ENCODE results near the gene MDK. TPM values are rescaled to one million over a fixed set of nuclear protein-coding genes. Genes with fewer than 3 reads are reported as not detected.

MDK gene
- total and polyA plus RNA-seq, 2 of the 4 experiments (the other 2 are of a cell fraction): 25.8 to 377 TPM

GRCh38 chr11:46420513-46420912, 39.0 kb downstream of the MDK start:
- DNase-seq: no peak
- Histone ChIP-seq H4K5ac (ENCODE audit: low read depth, low read length) (no peak overlapping the region), H3K14ac (replicated peaks; ENCODE audit: low read depth, low read length) (no peak overlapping the region), H4K20me1 (ENCODE audit: insufficient read depth, low read length) (no peaks in the 10 kb centered on the region), H2AK5ac (ENCODE audit: low read depth, low read length) (no peak overlapping the region), H2BK20ac (ENCODE audit: low read depth, low read length) (no peak overlapping the region), H2BK15ac (ENCODE audit: low read depth, low read length) (no peak overlapping the region), H3K56ac (ENCODE audit: extremely low read depth, insufficient read depth, low read length) (no peak overlapping the region), H4K91ac (ENCODE audit: insufficient read depth, low read depth, low read length) (no peak overlapping the region), H3K27me3 (ENCODE audit: control insufficient read depth, insufficient read depth, low read length) (no peaks in the 10 kb centered on the region), H3K79me1 (ENCODE audit: low read depth in 1 of 2, low read length in 2 of 2) (peaks cover 0 to 8% of the 10 kb centered on the region in 2 experiments; a peak in 1 of 4 replicates), H3K23ac (ENCODE audit: low read depth, low read length) (no peak overlapping the region), H3K4me2 (ENCODE audit: low read depth, low read length) (no peak overlapping the region), H2AFZ (replicated peaks; ENCODE audit: low read length, poor library complexity) (no peak overlapping the region), H3K36me3 (ENCODE audit: control insufficient read depth, insufficient read depth, low read length) (peaks cover 20% of the 10 kb centered on the region), H3K27ac (ENCODE audit: insufficient read depth, low read length) (no peak overlapping the region), H3K4ac (ENCODE audit: low read depth, low read length) (no peak overlapping the region), H3K9me1 (ENCODE audit: insufficient read depth, low read length) (peaks cover 14% of the 10 kb centered on the region; the same call in 1 of the 2 replicates), H2AK9ac (replicated peaks; ENCODE audit: low read depth, low read length, poor library complexity) (no peak overlapping the region), H3K4me1 (ENCODE audit: control insufficient read depth, insufficient read depth, low read length) (no peaks in the 10 kb centered on the region), H3K9me3 (ENCODE audit: control insufficient read depth, insufficient read depth, low read length) (no peaks in the 10 kb centered on the region), H2BK5ac (ENCODE audit: low read depth, low read length, poor library complexity, severe bottlenecking) (no peak overlapping the region), H4K8ac (ENCODE audit: low read depth in 2 of 2, low read length in 2 of 2) (no peak overlapping the region), H3K4me3 (ENCODE audit: insufficient read depth, low read depth, low read length) (no peak overlapping the region), H3K18ac (ENCODE audit: low read depth, low read length) (no peak overlapping the region), H2BK120ac (ENCODE audit: low read depth, low read length) (no peak overlapping the region), H3K9ac (ENCODE audit: low read depth, low read length) (no peak overlapping the region)
- POLR2A ChIA-PET (ENCODE audit: unreplicated experiment): no interaction called here
- CTCF ChIA-PET: no interaction called here
- in situ Hi-C loops (cut with MboI; ENCODE audit: low sequenced_read_pairs) (no loop called here), dilution Hi-C loops (cut with HindIII; ENCODE audit: low sequenced_read_pairs, unreplicated experiment) (no loop called here), intact Hi-C loops (cut with micrococcal nuclease) (no loop called here)
- ATAC-seq (ENCODE audit: low read depth): no peak
- WGBS, 2 experiments (ENCODE audit: extremely low coverage in 2 of 2, insufficient read length in 1 of 2): no CpG with 5 or more reads among the region's 1 CpG
- no TSS peak for BruUV-seq (replicated peaks)
- no peak for TF ChIP-seq CEBPB (IDR thresholded peaks at IDR 0.05; ENCODE audit: low read depth, low read length)
- TF ChIP-seq MAFK (IDR thresholded peaks at IDR 0.05; ENCODE audit: low read depth, low read length): no peak
- no peak for TF ChIP-seq SMC3 (IDR thresholded peaks at IDR 0.05; ENCODE audit: low read depth, low read length)
- no peak for TF ChIP-seq RFX5 (IDR thresholded peaks at IDR 0.05; ENCODE audit: low read depth, low read length)
- no peak for TF ChIP-seq RAD21 (IDR thresholded peaks at IDR 0.05; ENCODE audit: low read length)
- TF ChIP-seq FOS (IDR thresholded peaks at IDR 0.05; ENCODE audit: low read depth, low read length): no peak
- TF ChIP-seq ELK1 (IDR thresholded peaks at IDR 0.05; ENCODE audit: borderline replicate concordance, low read depth, low read length): no peak
- no peak for TF ChIP-seq RCOR1 (IDR thresholded peaks at IDR 0.05; ENCODE audit: insufficient replicate concordance, low read length)
- no peak for TF ChIP-seq MAZ (IDR thresholded peaks at IDR 0.05; ENCODE audit: borderline replicate concordance, low read depth, low read length)
- TF ChIP-seq NFE2L2 (IDR thresholded peaks at IDR 0.05; ENCODE audit: low read depth, low read length): no peak
- no peak for TF ChIP-seq CTCF (conservative IDR thresholded peaks at IDR 0.05; ENCODE audit: low read depth, low read length)
- TF ChIP-seq USF2 (IDR thresholded peaks at IDR 0.05; ENCODE audit: low read depth, low read length): no peak
- TF ChIP-seq POLR2A (IDR thresholded peaks at IDR 0.05; ENCODE audit: low read depth, low read length): no peak
- TF ChIP-seq MXI1 (IDR thresholded peaks at IDR 0.05; ENCODE audit: borderline replicate concordance, low read depth, low read length): no peak
- no peak for TF ChIP-seq BHLHE40 (IDR thresholded peaks at IDR 0.05; ENCODE audit: low read depth, low read length)
- TF ChIP-seq CHD1 (IDR thresholded peaks at IDR 0.05; ENCODE audit: low read depth, low read length): no peak

All from IMR-90 (cell line).